Left lung (tissue), 10 donors: ENCODE data around the gene AP4M1. TPM values are rescaled to one million over a fixed set of nuclear protein-coding genes. Genes with fewer than 3 reads are reported as not detected.
A peak's percentile ranks its signal among the peaks of the same experiment; 100 is the strongest.

Experiments used
- ATAC-seq: fragments of 200-7000 bp; cut with Tn5 transposase; one replicate; pipeline ENCODE4 v1.9.1; 2020; ENCODE audit warnings: moderate library complexity
- DNase-seq, 4 donors: peaks; one replicate each; pipeline ENCODE4 v3.0.0-alpha.2; 2013 to 2020
- H3K27ac ChIP-seq, 2 donors: fragments of 200-600 bp; sonication (generic) in 1 of 2; one replicate each; pipeline versions ENCODE4 v1.5.0 to v1.8.0; 2020 to 2021
- H3K27me3 ChIP-seq, 2 donors: fragments of 200-600 bp; sonication (generic) in 1 of 2; one replicate each; pipeline versions ENCODE4 v1.5.0 to v1.8.0; 2020 to 2021
- H3K36me3 ChIP-seq, 2 donors: fragments of 200-600 bp; sonication (generic) in 1 of 2; one replicate each; pipeline versions ENCODE4 v1.5.0 to v1.8.0; 2020 to 2021
- H3K4me1 ChIP-seq, 2 donors: fragments of 200-600 bp; one replicate each; pipeline ENCODE4 v1.8.0; 2021
- H3K4me3 ChIP-seq, 2 donors: fragments of 200-600 bp; sonication (generic) in 1 of 2; one replicate each; pipeline versions ENCODE4 v1.5.0 to v1.8.0; 2020 to 2021; ENCODE audit warnings: mild to moderate bottlenecking in 1 of 2
- H3K9me3 ChIP-seq, 2 donors: fragments of 200-600 bp; sonication (generic) in 1 of 2; one replicate each; pipeline versions ENCODE4 v1.5.0 to v1.8.0; 2020 to 2021
- intact Hi-C, 2 donors: fragments of 100-400 bp; cut with DNase I; formaldehyde crosslinking; loops; one replicate each; pipeline versions ENCODE4 v1.11.2 to v1.14.2; 2022
- microRNA-seq, 2 donors: library from miRNA; unstranded; fragments of <30 nt; microRNA quantifications; one replicate each; pipeline ENCODE4, GENCODE V29; 2019
- polyA plus RNA-seq, 6 donors: library from polyadenylated mRNA; unstranded; fragments of 120-200 nt; gene quantifications; one replicate each; pipeline ENCODE4 v1.2.1, GENCODE V29; 2013; ENCODE audit not compliant: insufficient read length in 6 of 6
- total RNA-seq, 2 donors: library from RNA; stranded (reverse); fragmentation: NEBNext Ultra II Directional; extraction: Animal tissue kit (Norgen Biotek cat#: 25700); gene quantifications; one replicate each; pipeline ENCODE4 v1.2.1, GENCODE V29; 2021
- TF ChIP-seq, protein P1 (sequence below), 2 donors: fragments of 200-600 bp; sonication (generic) in 1 of 2; IDR thresholded peaks; one replicate each; pipeline versions ENCODE4 v1.5.0 to v1.8.0; 2021; ENCODE audit warnings: antibody characterized with exemption in 2 of 2
- donor health status: DM: no; HTN: yes; CAD: no.
- donor health status: DM: no; HTN: no; CAD: no.

AP4M1 gene
- total and polyA plus RNA-seq, 8 donors: 16.7 to 40.2 (median 37.5) TPM

DNA sequence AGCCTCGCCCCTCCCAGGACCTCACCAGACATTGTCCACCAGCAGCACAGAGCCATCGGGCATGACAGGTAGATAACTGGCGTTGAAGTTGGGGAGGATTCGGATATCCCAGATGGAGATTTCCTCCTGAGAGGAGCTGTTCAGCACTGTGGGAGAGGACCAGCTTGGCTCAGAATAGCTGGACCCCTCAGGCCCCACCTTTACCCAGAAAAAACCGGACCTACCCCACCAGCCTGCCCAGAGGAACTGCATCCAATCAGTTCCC is 55.6 kb downstream of the AP4M1 start:
- H3K4me1 ChIP-seq: peaks cover 13 to 66% of the 10 kb centered on the region in 2 donors
- TF ChIP-seq, protein P1, sequence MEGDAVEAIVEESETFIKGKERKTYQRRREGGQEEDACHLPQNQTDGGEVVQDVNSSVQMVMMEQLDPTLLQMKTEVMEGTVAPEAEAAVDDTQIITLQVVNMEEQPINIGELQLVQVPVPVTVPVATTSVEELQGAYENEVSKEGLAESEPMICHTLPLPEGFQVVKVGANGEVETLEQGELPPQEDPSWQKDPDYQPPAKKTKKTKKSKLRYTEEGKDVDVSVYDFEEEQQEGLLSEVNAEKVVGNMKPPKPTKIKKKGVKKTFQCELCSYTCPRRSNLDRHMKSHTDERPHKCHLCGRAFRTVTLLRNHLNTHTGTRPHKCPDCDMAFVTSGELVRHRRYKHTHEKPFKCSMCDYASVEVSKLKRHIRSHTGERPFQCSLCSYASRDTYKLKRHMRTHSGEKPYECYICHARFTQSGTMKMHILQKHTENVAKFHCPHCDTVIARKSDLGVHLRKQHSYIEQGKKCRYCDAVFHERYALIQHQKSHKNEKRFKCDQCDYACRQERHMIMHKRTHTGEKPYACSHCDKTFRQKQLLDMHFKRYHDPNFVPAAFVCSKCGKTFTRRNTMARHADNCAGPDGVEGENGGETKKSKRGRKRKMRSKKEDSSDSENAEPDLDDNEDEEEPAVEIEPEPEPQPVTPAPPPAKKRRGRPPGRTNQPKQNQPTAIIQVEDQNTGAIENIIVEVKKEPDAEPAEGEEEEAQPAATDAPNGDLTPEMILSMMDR (IDR thresholded peaks at IDR 0.05): no peak
- peaks cover 0 to 43% of the 10 kb centered on the region in 2 donors for H3K36me3 ChIP-seq
- intact Hi-C loops: no loop called here
- H3K9me3 ChIP-seq: no peaks in the 10 kb centered on the region
- ATAC-seq (no peak), DNase-seq (no peak)
- no peaks in the 10 kb centered on the region for H3K27me3 ChIP-seq
- H3K27ac ChIP-seq: peak overlapping the region; percentile 2 to 82
- peak overlapping the region in 1 of 2 donors; percentile 75 for H3K4me3 ChIP-seq

DNA sequence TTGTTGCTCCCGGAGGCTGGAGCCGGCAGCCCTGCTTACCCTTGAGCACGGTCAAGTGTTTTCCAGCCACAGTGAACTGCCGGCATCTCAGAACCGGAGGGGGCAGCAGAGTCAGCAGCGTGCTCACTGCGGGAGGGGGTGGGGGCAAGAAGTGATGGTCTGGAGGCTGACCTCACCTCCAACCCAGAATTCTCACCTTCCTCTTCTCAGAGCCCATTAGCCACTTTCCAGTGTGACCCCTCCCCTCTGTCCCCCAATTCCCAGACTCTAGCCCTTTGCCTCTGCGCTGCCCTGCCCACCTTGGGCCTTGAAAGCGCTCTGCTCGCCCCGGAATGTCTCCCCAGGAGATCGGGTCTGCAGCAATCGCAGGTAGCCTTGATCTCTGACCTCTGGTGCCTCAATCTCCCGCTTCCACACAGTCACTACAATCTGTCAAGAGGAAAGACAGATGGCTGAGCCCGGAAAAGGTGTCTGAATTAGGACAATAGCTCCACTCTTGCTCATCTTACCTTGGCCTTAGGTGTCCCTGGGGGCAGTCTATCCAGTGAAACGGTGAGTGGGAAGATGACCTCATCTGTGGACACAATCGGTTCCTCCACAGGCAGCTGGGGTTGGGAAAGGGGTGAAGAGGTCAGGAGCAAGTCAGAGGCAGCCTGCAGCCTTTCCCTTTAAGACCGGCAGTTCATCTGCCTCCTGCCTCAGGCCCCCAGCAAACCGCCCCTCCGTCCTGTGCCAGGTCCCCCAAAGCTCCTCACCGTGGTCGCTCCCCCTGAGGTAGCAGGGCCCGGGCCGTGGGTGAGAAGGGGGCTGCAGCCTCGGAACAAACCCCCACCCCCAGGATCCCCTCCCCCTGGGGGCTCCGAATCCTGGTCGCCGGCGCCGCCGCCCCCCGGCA is 56.1 kb downstream of the AP4M1 start:
- H3K36me3 ChIP-seq: peaks cover 0 to 43% of the 10 kb centered on the region in 2 donors
- DNase-seq (no peak), ATAC-seq (peak; percentile 38)
- H3K27me3 ChIP-seq: no peaks in the 10 kb centered on the region
- peak overlapping the region; percentile 76 to 82 for H3K27ac ChIP-seq
- TF ChIP-seq, protein P1 (IDR thresholded peaks at IDR 0.05): no peak
- H3K9me3 ChIP-seq: no peaks in the 10 kb centered on the region
- intact Hi-C loops: no loop called here
- peaks cover 13 to 61% of the 10 kb centered on the region in 2 donors for H3K4me1 ChIP-seq
- peak overlapping the region; percentile 75 to 98 for H3K4me3 ChIP-seq

Small RNA genes within 50 kb of the gene (microRNA-seq; reads per million reads assigned to microRNA genes)
- gene MIR106B (469 to 1,447 reads per million in 2 donors), gene MIR25 (254 to 399 reads per million in 2 donors), gene MIR4658 (0 to 0.14 reads per million in 2 donors), gene MIR93 (1,811 to 2,730 reads per million in 2 donors)

Other genes starting within 250 kb of the AP4M1 start
- under 1 TPM in 1 of 2 donors, not detected in 1; 0.94 TPM for gene OR2AE1, start 224.6 kb upstream of the AP4M1 start, total RNA-seq
- under 1 TPM in 2 of 6 donors, not detected in 4; 0.13 to 0.18 TPM for gene OR2AE1, start 224.6 kb upstream of the AP4M1 start, polyA plus RNA-seq
- 10 to 100 TPM; 23.6 to 27.0 TPM for gene TRIM4, start 182.1 kb upstream of the AP4M1 start, total RNA-seq
- gene TRIM4, start 182.1 kb upstream of the AP4M1 start, polyA plus RNA-seq: 10 to 100 TPM; 35.3 to 45.2 (median 38.9) TPM
- under 1 TPM in 1 of 2 donors, not detected in 1; 0.24 TPM for gene GJC3, start 172.0 kb upstream of the AP4M1 start, total RNA-seq
- 1 to 10 TPM in 4 of 6 donors, under 1 TPM in 2; 0.98 to 1.3 (median 1.1) TPM for gene GJC3, start 172.0 kb upstream of the AP4M1 start, polyA plus RNA-seq
- 10 to 100 TPM in 1 of 2 donors, 1 to 10 TPM in 1; 5.0 to 40.3 TPM for gene AZGP1, start 125.6 kb upstream of the AP4M1 start, total RNA-seq
- gene AZGP1, start 125.6 kb upstream of the AP4M1 start, polyA plus RNA-seq: 100 to 1,000 TPM in 1 of 6 donors, 1 to 10 TPM in 2, under 1 TPM in 3; 0.29 to 110 (median 0.94) TPM
- gene ZKSCAN1, start 86.0 kb upstream of the AP4M1 start, total RNA-seq: 10 to 100 TPM; 46.7 to 52.0 TPM
- gene ZKSCAN1, start 86.0 kb upstream of the AP4M1 start, polyA plus RNA-seq: 100 to 1,000 TPM in 1 of 6 donors, 10 to 100 TPM in 5; 82.1 to 137 (median 91.1) TPM
- 10 to 100 TPM in 1 of 2 donors, 1 to 10 TPM in 1; 6.5 to 12.0 TPM for gene ZSCAN21, start 51.9 kb upstream of the AP4M1 start, total RNA-seq
- 10 to 100 TPM; 23.6 to 27.1 (median 24.4) TPM for gene ZSCAN21, start 51.9 kb upstream of the AP4M1 start, polyA plus RNA-seq
- 10 to 100 TPM; 22.5 to 24.9 TPM for gene ZNF3, start 19.9 kb upstream of the AP4M1 start, total RNA-seq
- gene ZNF3, start 19.9 kb upstream of the AP4M1 start, polyA plus RNA-seq: 10 to 100 TPM; 46.8 to 53.1 (median 50.4) TPM
- 10 to 100 TPM; 74.2 to 89.5 TPM for gene COPS6, start 12.7 kb upstream of the AP4M1 start, total RNA-seq
- gene COPS6, start 12.7 kb upstream of the AP4M1 start, polyA plus RNA-seq: 100 to 1,000 TPM; 113 to 139 (median 115) TPM
- gene MCM7, start 246 bp upstream of the AP4M1 start, total RNA-seq: 10 to 100 TPM; 53.7 to 89.3 TPM
- 100 to 1,000 TPM; 131 to 152 (median 141) TPM for gene MCM7, start 246 bp upstream of the AP4M1 start, polyA plus RNA-seq
- 10 to 100 TPM; 43.5 to 45.3 TPM for gene TAF6, start 17.7 kb downstream of the AP4M1 start, total RNA-seq
- gene TAF6, start 17.7 kb downstream of the AP4M1 start, polyA plus RNA-seq: 10 to 100 TPM; 48.9 to 69.2 (median 59.9) TPM
- gene CNPY4, start 18.0 kb downstream of the AP4M1 start, total RNA-seq: 10 to 100 TPM; 15.1 to 19.4 TPM
- 10 to 100 TPM; 38.8 to 54.1 (median 41.8) TPM for gene CNPY4, start 18.0 kb downstream of the AP4M1 start, polyA plus RNA-seq
- 1 to 10 TPM; 2.1 to 2.8 TPM for gene MBLAC1, start 25.3 kb downstream of the AP4M1 start, total RNA-seq
- gene MBLAC1, start 25.3 kb downstream of the AP4M1 start, polyA plus RNA-seq: 1 to 10 TPM; 1.2 to 2.0 (median 1.6) TPM
- gene LAMTOR4, start 47.3 kb downstream of the AP4M1 start, total RNA-seq: 100 to 1,000 TPM; 103 to 120 TPM
- gene LAMTOR4, start 47.3 kb downstream of the AP4M1 start, polyA plus RNA-seq: 100 to 1,000 TPM in 2 of 6 donors, 10 to 100 TPM in 4; 85.9 to 110 (median 97.5) TPM
- 10 to 100 TPM; 23.3 to 30.1 TPM for gene TRAPPC14, start 57.1 kb downstream of the AP4M1 start, total RNA-seq
- gene TRAPPC14, start 57.1 kb downstream of the AP4M1 start, polyA plus RNA-seq: 10 to 100 TPM; 16.0 to 20.4 (median 18.5) TPM
- gene GAL3ST4, start 67.0 kb downstream of the AP4M1 start, total RNA-seq: 10 to 100 TPM; 17.1 to 18.9 TPM
- gene GAL3ST4, start 67.0 kb downstream of the AP4M1 start, polyA plus RNA-seq: 10 to 100 TPM; 14.8 to 26.0 (median 21.1) TPM
- gene GPC2, start 75.7 kb downstream of the AP4M1 start, total RNA-seq: 1 to 10 TPM; 2.5 to 3.5 TPM
- gene GPC2, start 75.7 kb downstream of the AP4M1 start, polyA plus RNA-seq: 10 to 100 TPM in 4 of 6 donors, 1 to 10 TPM in 2; 7.8 to 17.0 (median 10.8) TPM
- gene STAG3, start 76.3 kb downstream of the AP4M1 start, total RNA-seq: 1 to 10 TPM in 1 of 2 donors, under 1 TPM in 1; 0.96 to 3.7 TPM
- gene STAG3, start 76.3 kb downstream of the AP4M1 start, polyA plus RNA-seq: 10 to 100 TPM; 18.1 to 27.3 (median 24.0) TPM
- gene PVRIG, start 118.3 kb downstream of the AP4M1 start, total RNA-seq: under 1 TPM; 0.41 to 0.42 TPM
- gene PVRIG, start 118.3 kb downstream of the AP4M1 start, polyA plus RNA-seq: 1 to 10 TPM; 4.0 to 9.1 (median 8.2) TPM
- not detected for gene SPDYE3, start 206.1 kb downstream of the AP4M1 start, total RNA-seq
- gene SPDYE3, start 206.1 kb downstream of the AP4M1 start, polyA plus RNA-seq: 1 to 10 TPM; 6.6 to 8.4 (median 7.2) TPM